HG03135 (cell line): ENCODE results near the gene BARHL1.

Experiments
- ATAC-seq: cut with Tn5 transposase; IDR thresholded peaks from one replicate; pipeline ENCODE4 v1.9.1; 2021; ENCODE audit warnings: mild to moderate bottlenecking, moderate library complexity; ENCODE audit not compliant: unreplicated experiment

The BARHL1 gene

GRCh38 chr9:132610661-132611060, 28.3 kb downstream of the BARHL1 start:
- no peak for ATAC-seq

GRCh38 chr9:132614324-132614723, 31.9 kb downstream of the BARHL1 start:
- ATAC-seq = no peak

DNA sequence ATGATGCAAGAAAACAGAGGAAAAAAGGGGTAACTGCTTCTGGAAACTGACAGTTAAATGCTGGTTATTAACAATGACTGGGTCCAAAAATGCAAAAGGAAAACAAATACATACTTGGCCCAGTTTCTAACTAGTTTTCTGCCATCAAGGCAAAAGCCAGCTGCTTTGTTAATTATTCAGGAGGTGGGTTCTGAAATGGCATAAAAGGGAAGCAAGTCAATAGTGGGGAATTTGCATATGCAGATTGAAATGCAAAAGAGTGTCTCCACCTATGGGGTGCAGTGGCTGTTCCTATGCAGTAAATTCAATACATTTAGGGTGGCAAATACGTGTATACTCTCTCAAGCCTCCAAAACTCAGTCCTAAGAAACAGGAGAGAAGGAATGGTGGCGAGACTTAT, 33.4 kb downstream of the BARHL1 start:
- ATAC-seq = no peak

- no peak for ATAC-seq
These were observed 34.3 kb downstream of the BARHL1 start for GRCh38 chr9:132616725-132617124.

- no peak for ATAC-seq
These were observed 39.8 kb downstream of the BARHL1 start for GRCh38 chr9:132622159-132622558.

GRCh38 chr9:132626285-132626684, 43.9 kb downstream of the BARHL1 start:
- no peak for ATAC-seq

- ATAC-seq = no peak
These were observed 44.7 kb downstream of the BARHL1 start for GRCh38 chr9:132627106-132627505.

DNA sequence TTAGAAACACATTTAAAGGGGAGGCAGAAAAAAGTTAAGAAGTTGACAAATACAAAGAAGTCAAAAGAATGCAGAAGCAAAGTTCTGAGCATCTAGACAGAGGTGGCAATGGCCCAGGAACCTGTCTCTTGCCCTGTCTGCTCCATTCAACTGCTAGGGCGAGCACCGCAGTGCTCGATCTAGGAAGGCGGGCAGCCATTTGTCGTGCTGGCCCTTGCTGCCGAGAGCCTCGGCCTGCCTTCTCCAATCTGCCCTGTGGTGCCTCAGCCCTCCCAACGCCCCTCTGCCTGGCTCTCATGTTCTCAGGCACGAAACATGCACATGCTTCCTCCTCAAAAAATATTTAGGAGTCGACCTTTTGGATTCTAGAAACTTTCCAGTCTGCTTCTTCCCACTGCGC, 45.2 kb downstream of the BARHL1 start:
- no peak for ATAC-seq

DNA sequence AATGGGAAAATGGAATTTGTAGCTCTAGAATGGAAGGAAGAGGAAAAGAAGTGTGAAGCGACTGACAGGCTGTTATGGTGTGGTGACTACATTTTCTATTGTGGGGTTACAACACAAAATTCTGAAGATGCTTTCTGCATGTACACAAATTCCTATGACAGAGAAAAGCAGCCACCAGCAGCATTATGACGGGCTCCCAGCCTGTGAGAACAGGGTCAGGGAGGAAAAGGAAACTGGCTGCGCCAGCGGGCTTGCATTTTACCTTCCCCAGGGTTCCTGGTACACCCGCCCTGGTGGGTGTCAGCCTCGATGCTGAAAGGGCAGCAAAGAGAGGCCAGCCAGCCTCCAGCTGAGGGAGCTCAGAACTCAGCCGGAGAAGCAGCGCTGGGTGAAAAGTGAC, 46.3 kb downstream of the BARHL1 start:
- no peak for ATAC-seq

GRCh38 chr9:132630116-132630515, 47.7 kb downstream of the BARHL1 start:
- no peak for ATAC-seq

- ATAC-seq = no peak
These were observed 48.4 kb downstream of the BARHL1 start for GRCh38 chr9:132630811-132631210.

DNA sequence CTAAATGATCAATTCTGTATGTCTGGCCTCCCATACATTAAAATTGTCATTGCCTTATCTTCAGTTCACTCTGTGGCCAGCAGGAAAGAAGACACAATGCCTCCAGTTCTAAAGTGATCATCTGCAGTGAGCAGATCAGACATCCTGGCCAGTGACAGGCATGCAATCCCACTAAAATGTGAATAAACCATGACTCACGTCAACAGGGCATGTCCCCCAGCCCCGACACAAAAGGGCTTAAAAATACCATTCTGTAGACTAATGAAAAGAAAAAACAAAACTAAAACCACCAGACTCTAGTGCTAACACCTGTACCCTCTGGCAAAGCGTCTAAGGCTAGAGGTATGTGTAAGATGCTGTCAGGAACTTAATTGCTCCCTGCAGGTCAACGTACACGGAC, 48.9 kb downstream of the BARHL1 start:
- no peak for ATAC-seq

GRCh38 chr9:132631685-132632084, 49.3 kb downstream of the BARHL1 start:
- no peak for ATAC-seq

DNA sequence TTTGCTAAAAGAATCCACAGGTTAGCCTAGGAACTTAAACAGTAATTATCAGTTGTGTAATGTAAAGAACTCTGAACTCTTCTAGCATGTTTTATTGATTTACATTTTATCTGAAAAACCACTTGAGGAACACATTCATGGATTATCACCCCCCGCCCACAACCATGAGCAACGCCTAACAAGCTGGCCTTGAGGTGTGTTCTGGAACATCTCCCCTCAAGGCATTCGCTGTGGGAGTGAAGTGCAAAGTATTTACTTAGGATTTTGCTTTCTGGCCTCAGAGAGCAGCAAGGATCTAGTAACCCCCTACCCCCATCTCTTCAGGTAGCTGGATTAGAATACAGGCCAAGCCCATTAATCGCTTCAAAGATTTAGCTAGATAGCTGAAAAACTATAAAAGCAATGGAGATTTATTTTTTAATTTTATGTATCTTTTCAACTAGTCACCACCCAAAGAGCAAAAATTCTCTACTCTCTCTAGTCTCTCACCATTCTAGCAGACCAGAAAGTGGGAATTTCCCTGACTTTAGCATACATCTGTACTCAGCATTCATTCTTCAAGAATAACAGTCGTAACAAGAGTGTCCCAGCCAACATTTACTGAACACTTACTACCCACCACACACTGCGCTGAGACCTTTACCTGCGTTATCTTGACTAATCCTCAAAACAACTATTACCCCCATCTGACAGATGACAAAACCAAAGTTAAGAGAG, 50.2 kb downstream of the BARHL1 start:
- ATAC-seq = no peak

DNA sequence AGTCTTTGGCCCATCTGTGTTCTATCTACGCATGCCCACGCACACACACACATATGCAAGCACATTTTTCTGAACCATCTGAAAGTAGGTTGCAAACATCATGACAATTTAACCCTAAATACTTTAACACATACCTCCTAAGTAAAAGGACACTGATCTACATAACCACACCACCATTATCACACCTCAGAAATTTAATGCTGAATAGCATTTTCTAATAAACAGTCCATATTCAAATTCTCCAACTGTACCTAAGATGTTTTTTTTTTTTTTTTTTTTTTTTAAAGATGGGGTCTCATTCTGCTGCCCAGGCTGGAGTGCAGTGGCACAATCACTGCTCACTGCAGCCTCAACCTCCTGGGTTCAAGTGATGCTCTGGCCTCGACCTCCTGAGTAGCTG, 51.9 kb downstream of the BARHL1 start:
- ATAC-seq = no peak

GRCh38 chr9:132637351-132637750, 54.9 kb downstream of the BARHL1 start:
- ATAC-seq = no peak

GRCh38 chr9:132637801-132638200, 55.4 kb downstream of the BARHL1 start:
- no peak for ATAC-seq

DNA sequence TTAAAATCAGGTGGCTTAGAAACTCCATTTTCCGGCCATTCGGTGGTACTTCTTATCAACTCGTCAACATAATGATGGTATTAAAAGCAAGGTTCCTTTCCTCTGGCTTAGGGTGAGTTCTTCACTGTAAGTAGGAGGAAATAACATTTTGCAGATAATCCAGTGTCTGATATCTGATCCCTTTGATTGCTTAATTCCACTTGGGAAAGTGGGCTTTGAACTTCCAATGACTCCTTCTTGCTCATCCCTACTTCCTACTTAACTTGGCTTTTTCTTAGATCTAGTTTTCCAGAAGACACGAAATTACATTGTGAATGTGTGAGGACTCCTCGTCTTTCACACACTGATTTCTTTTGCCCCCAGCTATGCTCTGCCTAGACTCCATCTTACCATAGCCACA, 55.8 kb downstream of the BARHL1 start:
- ATAC-seq = no peak

GRCh38 chr9:132639322-132639721, 56.9 kb downstream of the BARHL1 start:
- ATAC-seq = no peak
